ENCODE measurements around the gene SPSB2.

DNA sequence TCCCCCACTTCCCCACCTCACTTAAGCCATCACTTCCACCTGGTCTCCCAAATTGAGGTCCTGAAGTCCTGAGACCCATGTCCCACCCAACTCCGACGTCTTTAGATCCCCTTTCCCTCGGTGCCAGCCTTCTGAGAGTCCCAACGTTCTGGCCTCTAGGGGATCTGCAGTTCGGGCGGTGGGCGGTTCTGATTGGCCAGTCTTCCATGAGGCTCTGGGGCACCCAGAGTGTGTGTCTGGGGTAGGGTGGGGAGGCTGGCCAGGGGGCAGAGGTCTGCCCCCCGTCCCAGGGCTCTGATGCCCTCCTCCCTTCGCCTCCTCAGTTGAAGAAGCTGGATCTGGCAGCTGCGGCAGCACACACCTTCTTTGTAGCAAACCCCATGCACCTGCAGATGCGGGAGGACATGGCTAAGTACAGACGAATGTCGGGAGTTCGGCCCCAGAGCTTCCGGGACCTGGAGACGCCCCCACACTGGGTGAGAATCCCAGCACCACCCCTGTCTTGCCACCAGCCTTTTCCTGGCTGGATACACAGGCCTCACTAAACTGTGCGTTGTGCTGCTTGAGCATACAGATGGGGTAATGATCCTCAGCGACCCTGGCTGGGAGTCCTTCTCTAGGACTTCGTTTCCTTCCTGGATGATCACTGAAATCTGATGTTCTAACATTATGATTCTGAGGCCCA is 43.4 kb downstream of the SPSB2 start:
- TF ChIP-seq, protein P1, sequence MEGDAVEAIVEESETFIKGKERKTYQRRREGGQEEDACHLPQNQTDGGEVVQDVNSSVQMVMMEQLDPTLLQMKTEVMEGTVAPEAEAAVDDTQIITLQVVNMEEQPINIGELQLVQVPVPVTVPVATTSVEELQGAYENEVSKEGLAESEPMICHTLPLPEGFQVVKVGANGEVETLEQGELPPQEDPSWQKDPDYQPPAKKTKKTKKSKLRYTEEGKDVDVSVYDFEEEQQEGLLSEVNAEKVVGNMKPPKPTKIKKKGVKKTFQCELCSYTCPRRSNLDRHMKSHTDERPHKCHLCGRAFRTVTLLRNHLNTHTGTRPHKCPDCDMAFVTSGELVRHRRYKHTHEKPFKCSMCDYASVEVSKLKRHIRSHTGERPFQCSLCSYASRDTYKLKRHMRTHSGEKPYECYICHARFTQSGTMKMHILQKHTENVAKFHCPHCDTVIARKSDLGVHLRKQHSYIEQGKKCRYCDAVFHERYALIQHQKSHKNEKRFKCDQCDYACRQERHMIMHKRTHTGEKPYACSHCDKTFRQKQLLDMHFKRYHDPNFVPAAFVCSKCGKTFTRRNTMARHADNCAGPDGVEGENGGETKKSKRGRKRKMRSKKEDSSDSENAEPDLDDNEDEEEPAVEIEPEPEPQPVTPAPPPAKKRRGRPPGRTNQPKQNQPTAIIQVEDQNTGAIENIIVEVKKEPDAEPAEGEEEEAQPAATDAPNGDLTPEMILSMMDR (IDR thresholded peaks at IDR 0.05) = peak in 2 of 6 experiments; percentile 14 to 19
- TF ChIP-seq POLR2A (IDR thresholded peaks at IDR 0.05) = no peak
